Stimulated activated CD8-positive, alpha-beta memory T cell treated with anti-CD3 and anti-CD28 coated beads, Interleukin-7, amount 100 ng/mL, for 48 hours (primary cell): ENCODE measurements around the gene CLEC16A.

ENCODE experiments used
- DNase-seq, 2 donors: peaks; one replicate each; pipeline ENCODE4 v3.0.0-alpha.2; 2020; ENCODE audit warnings: low read depth in 1 of 2; ENCODE audit errors: extremely low read depth in 1 of 2

The CLEC16A gene

DNA sequence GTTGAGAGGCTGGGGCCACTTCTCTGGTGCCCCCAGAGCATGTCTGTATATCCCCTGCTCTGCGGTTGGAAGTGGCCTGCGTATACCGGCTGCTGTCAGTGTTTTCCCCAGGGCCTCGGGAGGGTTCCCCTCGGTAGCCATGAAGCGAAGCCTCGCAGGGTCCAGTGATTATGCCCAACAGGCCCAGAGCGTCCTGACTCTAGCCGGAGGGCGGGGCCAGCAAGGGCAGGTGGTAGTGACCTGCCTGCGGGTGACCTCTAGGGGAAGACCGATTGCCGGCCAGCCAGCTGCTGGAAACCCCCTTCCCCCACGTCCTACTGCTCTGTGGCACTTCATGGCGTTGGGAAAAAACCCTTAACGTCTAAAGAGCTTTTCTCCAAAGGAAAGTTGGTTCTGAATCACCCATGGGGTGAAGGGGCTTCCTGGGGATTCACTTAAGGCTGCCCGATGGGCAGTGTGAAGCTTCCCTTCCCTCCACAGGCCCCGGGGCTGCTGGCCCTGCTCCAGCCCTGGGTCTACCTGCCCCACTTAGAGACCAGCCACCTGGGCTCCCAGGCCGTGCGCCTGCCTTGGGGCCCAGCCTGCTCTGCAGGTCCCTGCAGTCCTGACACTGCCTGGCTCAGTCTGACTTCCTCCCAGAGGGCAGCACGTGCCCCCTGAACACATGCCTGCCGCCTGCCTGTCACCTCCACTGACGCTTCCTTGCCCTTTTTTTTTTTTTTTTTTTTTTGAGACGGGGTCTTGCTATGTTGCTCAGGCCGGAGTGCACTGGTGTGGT, 238.9 kb downstream of the CLEC16A start:
- DNase-seq: no peak

GRCh38 chr16:11183951-11184350, 239.6 kb downstream of the CLEC16A start:
- no peak for DNase-seq

DNA sequence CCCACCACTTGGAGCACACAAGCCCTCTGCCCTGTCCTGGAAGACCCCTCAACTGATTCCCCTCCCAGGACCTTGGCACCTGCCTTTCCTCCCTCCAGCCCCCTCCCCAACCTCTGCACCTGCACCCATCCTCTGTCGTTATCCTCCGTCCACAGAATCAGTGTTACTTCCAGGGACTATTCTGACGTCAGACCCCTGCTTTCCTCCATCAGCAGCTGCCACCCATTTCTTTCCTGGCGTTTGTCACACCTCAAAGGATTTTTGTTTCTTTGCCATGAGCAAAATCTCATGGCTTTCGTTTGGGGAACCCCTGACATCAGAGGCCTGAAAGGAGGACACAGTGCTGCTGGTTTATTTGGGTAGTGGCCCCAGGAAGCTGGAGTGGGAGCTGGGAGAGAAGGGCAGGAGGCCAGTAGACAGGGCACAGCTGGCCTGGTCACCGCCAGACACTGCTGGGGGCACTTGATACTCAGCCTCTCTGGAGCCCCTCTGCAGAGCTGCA, 243.2 kb downstream of the CLEC16A start:
- no peak for DNase-seq

DNA sequence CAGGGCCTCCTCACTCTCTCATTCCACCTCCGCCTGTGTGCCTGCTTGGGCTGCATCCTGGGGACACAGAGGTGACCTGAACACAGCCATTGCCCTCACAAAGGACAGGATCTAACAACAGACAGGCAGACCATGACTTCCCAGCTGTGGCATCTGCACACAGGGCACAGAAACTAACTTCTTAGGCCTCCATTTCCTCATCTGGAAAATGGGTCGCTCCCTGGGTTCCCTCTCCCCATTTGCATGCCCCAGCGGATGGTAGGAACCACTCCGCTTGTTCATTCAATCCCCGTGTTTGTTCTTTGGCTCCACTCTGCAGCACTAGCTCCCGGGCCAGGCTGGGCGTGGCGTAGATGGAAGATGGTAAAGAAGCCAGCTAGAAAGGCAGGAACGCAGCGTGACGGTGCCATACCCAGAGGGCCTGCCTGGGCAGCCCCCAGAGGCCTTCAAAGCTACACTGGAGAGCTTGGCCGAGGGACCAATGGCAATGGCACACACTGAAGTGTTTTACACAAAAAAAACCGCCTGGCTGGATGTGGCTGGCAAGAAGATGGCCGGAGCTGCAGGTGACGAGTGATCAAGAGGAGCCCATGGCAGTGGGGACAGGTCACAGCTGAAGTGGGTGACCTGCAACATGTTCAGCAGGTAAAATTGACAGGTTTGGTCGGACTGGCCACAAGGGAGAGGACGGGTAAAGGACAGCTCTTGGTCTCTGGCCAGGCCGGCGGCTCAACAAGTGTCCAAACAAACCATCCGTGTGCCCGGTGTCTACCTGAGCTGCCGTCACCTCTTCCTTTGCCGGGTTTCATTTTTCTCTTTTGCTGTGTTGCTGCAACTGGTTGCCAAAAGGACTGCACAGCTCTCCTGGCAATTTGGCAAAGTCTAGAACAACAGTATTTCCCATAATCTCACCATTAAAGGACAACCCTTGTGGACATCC, 244.7 kb downstream of the CLEC16A start:
- DNase-seq: no peak

DNA sequence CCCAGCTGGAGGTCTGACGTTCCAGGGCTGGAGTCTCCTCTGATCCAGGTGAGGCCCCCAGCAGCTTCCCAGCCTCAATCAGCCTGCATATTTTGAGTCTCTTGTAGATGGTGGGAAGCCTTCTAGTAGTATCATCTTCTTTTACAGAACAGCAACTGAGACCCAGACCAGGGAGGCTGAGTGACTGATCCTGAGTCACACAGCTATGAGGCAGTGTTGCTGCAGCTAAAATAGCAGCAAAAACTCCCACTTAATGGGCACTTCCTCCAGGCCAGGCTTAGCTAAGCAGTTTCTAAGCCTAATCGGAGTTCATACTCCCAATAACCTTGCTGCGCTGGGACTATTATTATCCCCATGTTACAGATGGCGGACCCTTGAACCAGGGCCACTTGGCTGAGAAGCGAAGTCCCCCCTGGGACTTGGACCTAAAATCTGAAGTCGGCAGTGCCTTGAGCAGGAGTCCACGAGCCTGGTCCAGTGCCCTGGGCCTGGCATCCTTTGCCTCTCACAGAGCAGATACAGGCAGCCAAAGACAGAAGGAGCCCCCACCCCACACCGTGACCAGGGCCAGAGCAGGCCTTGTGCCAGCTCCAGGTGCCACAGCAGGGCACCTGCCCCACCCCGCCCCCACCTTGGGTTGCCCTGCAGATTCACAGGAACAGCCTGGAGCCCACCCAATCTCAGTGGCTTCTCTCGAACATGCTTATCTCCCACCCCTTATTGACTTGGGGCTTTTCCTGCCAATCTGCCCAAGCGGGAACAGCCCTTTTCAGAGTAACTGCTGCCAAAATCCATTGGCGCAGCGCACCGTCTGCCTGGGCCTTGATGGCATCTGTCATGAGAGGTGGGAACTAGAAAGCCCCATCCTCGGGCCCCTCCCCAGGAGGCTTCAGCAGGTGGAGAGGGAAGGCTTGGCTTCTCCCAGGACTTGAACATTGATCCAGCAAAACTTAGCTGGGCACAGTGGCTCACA, 246.5 kb downstream of the CLEC16A start:
- no peak for DNase-seq

- DNase-seq: no peak
These were observed 247.3 kb downstream of the CLEC16A start for GRCh38 chr16:11191665-11192064.

GRCh38 chr16:11193494-11193893, 249.1 kb downstream of the CLEC16A start:
- no peak for DNase-seq

DNA sequence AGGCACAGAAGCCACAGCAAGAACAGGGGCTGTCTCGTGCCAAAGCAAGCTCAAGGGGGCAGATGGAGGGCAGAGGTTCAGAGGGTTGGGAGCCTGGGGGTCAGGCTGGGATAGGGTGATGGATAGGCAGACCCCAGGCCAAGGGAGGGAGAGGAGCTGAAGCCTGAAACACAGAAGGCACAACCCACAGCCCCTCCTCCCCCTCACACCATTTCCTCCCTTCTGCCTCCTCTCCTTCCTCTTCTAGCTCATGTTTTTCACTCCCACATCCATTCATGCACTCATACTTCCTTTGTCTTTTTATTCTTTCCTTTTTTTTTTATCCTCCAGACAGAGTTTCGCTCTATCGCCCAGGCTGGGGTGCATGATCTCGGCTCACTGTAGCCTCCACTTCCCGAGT, 250.5 kb downstream of the CLEC16A start:
- DNase-seq: no peak

DNA sequence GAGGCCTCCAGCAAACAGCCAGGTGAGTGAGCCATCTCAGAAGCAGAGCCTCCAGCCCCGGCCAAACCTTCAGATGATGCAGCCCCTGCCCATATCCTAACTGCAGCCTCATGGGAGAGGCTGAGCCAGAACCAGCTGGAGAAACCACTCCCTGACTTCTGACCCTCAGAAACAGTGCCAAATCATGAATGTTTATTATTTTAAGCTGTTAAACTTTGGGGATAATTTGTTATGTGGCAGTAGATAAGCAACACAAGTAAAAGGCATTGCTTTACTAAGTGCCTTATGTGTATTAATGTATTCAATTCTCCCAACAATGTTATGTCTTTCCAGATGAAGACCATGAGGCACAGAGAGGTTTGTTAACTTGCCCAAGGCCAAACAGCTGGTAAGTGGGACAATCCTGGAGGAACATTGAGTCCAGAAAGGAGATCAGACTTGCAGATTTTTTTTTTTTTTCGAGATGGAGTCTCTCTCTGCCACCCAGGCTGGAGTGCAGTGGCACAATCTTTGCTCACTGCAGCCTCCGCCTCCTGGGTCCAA, 252.0 kb downstream of the CLEC16A start:
- DNase-seq: no peak

GRCh38 chr16:11198375-11198774, 254.0 kb downstream of the CLEC16A start:
- DNase-seq: no peak

- no peak for DNase-seq
These were observed 254.5 kb downstream of the CLEC16A start for GRCh38 chr16:11198828-11199227.

DNA sequence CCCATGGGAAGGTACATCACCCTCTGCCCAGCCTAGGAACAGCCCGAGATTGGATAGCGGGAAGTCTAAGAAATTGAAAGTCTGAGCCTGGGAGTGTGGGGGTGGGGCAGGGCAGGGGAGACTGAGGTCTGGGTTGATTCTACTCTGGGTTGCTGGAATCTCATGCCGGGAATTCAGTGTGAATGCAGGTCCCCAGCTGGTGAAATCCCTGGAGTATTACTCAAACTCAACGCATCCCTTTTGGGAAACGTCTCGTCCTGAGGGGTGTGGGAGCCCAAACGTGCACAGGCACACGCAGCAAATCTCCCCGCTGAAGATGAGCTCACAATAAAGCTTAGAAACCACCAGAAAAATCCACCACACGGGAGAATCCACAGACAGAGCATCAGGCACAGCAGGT, 256.2 kb downstream of the CLEC16A start:
- no peak for DNase-seq

DNA sequence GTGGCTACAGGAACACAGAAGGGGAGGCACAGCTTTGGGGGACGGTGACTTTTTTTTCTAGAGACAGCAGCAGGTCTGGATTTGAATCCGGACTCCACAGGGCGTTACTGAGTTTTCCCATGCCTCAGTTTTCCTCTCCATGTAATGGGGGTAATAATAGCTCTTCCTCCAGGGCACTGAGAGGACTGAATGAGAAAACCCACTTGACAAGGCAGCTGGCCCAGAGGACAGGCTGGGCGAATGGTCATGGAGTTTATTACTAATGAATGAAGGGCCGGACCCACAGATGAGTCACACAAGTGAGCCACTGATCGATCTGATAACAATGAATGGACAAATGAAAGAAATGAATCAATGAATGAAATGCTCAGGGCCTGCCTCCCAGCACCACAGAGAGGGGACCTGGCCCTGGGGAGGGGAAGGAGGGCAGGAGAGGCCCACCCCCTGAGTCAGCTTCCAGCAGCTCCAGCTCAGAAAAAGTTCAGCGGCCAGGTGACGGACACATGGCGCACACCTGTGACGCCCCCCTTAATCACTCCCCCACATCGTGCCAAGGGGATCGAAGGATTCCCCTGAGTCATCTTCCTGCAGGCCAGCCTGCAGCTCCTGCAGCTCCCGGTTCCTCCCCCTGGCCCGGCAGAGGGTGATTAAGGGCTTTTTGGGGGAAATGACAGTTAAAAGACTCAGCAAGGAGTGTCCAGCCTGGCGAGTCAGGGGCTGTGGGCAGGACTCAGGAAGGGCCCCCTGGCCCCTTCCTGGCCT, 257.3 kb downstream of the CLEC16A start:
- DNase-seq: no peak

- no peak for DNase-seq
These were observed 258.1 kb downstream of the CLEC16A start for GRCh38 chr16:11202260-11203091.

GRCh38 chr16:11203111-11203623, 258.8 kb downstream of the CLEC16A start:
- no peak for DNase-seq

DNA sequence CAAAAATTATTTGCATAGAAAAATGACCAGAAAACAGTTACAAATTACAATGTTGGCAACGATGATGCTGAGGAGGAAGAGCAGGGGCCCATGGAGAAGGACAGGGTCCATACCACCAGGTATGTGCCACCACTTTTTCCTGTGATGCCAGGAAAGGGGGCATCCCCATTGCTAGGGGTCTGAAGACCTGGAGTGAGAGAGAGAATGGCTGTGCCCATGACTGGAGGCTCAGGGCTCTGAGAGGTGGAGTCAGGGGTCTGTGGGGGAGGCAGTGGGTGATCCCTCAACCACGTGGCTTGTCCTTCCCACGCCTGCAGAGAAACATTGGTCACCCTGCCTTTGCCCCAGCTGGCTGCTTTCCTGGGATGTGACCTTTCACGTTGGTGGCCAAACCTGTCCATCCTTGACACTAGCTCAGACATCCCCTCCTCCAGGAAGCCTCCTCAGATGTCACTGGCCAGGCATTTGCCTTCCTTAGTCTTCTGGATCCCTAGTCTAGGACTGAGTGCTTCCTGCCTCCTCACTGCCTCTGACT, 260.2 kb downstream of the CLEC16A start:
- no peak for DNase-seq

DNA sequence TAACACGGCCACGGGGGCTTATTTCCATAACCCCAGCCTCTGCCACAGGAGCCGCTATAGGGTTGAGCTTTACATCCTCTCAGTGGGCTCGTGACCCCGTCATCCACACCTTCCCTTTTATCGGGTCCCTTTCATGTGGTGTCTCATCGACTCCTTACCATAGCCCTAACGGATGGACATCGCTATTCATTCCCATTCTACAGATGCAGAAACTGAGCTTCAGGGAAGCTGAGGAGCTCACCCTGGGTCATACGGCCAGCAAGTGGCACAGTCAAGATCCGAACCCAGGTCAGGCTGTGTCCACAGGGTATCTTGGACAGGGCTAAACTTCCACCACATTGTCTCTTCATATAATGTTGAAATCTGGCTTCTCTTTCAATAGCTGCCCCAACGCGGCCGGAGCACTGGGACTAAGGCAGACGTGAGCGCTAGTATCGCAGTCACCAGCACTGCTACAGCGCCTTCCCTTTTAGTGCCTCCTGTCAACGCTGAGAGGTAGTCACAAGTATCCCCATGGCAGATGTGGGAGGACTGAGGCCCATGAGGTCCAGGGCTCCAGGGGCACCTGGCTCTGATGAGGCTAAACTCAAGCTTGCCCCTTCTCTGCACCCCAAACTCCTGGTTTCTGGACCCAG, 260.8 kb downstream of the CLEC16A start:
- no peak for DNase-seq
